TTC549 (cell line): ENCODE measurements around the gene SLC4A2.
A peak's percentile ranks its signal among the peaks of the same experiment; 100 is the strongest.

ENCODE experiments used
- FAIRE-seq: peaks from 2 replicates; lab custom pipeline; 2012; peaks lifted over from hg19 to GRCh38; lab: Jason Lieb, UNC

The SLC4A2 gene

DNA sequence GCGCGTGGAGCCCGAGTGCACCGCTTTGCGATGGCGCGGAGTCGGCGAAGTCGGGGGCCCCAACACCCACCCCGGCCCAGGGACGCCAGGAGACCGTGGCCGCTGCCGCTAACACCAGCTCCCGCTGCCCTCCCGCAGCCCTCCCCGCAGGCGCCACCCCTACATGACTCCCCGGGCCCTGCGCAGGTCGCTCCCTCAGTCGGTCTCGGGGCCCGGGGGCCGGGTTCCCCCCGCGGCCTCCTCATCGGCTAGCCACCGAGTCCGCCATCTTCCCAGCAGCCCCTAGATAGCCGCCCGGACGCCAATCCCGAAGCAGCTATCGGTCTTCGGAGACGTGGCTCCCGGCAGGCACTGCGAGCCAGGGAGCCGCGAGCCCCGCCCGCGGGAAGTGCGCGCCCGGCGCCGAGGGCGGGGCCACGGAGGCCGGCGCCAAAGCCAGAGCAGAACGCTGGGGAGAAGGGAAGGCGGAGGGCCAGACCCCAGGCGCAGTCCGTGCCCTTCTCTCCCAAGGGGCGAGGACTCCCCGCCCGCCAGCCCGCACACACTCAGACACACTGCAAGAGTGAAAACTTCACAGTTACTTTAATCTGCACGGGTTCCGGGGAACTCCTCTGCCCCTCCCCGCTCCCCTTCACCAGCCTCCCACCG is 21.3 kb downstream of the SLC4A2 start, which contains the start of gene FASTK:
TSS of gene FASTK (minus strand) at position 288 of the 648 bp plus-strand sequence. CDS start at position 245, 43 bp downstream.
- no peak for FAIRE-seq

DNA sequence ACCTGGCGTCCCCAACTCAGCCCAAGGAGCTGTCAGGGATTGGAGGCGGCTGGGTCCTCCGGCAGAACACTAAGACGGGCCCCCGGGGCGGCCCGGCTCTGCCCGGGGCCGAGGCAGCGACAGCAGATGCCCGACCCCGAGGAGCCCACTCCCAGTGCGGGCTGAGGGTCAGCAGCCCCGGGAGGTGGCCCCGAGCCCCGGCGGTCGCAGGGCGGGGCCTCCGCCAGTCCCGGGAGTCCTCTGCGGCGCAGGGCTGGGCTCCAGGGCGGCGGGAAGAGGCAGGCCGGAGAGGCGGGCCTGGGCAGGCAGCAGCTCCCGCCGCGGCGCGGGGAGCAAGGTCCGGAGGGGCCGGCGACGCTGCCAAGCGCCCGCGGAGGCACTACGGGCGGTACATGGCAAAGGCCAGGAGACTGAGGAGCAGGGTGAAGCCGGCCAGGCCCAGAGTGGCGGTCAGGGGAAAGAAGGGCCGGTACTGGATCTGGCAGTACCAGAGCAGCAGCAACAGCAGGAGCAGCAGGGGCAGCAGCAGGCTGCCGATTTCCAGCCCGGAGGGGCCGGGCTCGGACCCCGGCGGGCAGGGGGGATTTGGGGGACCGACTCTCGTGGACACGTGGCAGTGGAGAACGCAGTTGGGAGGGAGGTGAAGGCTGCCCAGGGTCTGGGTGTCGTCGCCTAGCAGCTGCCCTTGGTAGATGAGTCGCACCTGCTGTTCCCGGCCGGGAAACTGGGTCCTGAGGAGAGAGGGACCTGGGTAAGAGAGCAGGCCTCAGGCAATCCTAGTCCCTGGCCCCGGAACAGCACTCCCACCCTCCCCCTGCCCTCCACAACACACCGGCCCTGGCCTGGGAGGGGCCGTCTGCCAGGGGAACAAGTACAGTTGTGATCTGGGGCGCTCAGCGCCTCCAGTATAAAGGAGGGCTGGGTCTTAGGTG is 22.0 kb downstream of the SLC4A2 start:
- no peak for FAIRE-seq

DNA sequence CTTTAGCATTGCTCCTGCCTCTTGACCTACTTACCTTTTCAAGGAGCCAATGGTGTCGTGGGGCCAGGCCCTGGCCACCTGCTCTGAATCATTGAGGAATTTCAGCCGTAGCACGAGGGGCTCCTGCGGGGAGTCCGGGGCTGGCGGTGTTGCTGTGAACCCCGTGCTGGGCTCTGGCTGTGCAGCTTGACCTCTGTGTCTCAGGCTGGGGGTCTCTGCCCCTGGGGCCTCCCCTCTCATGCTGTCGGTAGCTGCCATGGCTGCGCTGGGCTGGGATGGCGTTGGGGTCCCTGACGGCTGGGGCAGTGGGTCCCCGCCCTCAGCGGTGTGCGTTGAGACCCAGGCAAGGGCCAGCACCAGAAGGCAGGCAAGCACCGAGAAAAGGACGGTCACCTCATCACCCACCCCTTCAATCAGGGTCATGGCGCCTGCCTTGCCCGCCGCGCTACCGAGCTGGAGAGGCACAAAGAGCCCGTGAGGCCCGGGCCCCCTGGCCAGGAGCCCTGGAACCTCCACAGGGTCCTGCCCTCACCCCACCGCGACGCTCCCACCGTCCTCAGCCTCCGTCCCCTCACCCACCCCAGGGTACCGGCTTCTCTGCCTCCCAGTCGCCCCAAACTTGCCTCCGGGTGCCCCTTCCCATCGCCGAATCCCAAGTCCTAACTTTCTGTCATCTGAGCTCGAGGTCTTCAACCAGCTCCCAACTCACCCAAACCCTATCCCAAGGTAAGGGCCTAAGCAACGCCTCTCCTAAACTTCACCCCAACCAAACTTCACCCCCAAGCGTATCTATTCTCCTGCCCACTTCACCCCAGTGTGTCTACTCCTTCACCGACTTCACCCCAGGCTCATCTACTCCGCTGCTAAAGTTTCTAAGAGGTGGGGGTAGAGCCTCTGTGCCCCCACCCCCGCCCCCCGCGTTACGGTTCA is 23.0 kb downstream of the SLC4A2 start:
- FAIRE-seq = no peak

DNA sequence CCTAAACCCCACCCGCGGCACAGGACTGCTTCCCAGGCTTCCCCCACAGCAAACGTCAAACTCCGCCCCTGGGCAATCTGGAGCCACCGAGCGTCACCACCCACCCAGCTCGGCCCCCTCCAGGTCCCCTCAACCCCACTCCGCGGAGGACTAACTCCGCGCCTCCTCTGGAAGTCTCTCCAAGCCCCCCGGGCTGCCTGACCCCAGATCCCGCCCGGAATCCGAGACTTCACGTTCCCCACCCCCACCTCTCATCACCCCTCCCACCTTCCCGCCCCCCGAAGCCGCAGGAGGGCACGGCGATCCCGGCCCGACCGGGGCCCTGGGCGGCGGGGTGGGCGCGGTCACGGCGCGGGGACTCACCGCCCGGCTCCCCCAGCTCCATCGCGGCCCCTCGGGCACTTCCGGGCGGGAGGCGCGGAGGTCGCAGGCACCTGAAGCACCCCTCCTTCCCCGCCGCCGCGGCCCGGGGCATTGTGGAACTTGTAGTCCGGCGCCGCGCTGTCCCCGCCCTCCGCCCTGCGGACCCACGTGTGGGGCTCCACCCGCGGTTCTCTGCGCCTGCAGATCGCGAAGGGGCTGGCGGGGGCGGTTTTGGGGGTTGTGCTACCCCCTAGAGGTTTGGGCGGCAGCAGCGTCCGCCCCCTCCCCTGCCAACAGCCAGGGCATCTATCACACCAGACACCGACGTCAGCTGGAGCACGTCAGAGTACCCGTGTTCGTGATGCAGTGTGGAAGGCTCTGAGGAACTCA is 23.9 kb downstream of the SLC4A2 start, which contains the start of gene TMUB1:
TSS of gene TMUB1 (minus strand) at position 423 of the 753 bp plus-strand sequence. CDS start 930 bp downstream, outside the sequence.
- FAIRE-seq = no peak

DNA sequence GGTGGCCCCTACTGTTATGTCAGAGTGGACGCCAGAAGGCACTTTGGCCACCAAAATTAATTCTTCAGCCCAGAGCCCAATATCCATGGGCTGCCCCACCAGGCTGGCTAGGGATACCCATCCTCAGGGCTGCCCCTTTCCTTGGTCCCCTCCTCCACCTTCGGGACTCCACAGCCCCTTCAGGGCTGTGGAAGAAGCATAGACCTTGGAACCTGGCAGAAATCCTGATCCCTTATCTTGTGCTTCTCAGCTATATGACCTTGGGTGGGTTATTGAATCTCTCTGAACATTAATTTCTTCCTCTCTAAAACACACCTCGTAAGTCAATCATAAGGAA is 24.4 kb downstream of the SLC4A2 start:
- FAIRE-seq = no peak

DNA sequence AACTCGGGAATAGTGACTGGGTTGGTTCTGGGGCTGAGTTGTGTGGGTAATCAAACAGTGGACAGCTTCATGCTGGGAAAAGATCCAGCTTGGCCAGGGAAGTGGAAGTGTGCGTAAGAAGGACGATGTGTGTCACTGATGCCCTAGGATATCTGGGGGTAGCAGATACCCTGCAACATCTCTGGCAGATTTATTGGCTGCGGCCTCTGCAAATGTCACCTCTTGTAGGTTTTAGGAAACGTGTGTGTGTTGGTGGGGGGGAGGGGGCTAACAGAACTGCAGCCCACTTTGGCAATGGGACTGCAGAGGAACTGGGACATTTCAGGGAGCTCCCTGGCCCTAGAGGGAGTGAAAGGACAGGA is 25.9 kb downstream of the SLC4A2 start:
- FAIRE-seq = no peak

DNA sequence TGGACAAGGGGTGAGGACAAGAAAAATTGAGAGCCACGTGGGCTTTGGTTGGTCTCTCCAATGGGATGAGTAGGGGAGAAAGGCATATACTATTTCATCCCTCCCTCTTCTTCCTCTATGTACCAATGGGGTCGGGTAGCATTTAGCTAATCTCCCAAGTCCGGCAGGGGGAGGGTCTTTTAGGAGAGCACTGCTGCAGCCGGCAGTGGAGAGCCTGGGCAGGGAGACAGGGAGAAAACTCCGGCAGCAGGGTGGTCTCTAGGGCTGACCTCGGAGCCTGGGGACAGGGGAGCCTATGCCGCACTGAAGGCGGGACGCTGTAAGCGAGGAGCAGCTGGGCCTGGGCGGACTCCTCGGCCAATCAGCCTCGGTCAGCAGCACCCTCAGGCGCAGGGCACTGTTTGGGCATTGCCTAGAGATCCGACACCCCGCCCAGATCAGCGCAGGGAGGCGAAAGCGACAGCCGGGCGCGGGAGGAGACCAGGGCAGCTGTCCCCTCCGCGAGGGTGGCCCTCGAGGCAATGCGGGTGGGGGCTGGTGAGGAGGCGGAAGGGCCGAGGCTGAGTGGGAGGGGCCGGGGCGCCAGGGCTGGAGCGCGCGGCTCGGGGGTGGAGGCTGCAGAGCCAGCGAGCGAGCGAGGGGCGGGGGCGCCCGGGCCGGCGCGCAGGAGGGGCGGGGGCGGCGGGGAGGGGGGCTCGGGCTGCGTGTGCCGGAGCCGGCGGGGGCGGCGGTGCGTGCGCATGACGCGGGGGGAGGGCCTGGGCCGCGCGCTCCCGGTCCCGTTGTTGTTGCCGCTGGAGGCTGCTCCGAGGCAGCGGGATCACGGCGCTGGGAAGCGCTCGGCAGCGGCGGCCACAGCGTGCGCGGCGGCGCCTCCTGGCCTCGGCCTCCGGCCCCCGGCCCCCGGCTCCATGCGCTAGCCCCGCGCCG is 26.6 kb downstream of the SLC4A2 start, which contains the start of gene AGAP3:
TSS of gene AGAP3 (plus strand) at position 785 of the 930 bp plus-strand sequence. CDS start 267 bp downstream, outside the sequence.
- peak; percentile 66 for FAIRE-seq

DNA sequence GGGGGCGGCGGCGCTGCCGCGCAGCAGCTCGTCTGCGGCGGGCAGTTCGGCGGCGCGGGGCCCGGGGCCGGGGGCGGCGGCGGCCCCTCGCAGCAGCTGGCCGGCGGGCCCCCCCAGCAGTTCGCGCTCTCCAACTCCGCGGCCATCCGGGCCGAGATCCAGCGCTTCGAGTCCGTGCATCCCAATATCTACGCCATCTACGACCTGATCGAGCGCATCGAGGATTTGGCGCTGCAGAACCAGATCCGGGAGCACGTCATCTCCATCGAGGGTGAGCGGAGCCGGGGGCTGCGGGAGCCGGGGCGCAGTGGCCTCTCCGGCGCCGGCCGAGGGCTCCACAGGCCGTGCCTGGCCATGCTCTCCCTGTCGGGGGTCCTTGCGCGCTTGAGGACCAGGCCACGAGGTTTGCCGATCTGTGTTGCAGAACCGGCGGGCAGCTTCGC is 27.4 kb downstream of the SLC4A2 start:
- no peak for FAIRE-seq

DNA sequence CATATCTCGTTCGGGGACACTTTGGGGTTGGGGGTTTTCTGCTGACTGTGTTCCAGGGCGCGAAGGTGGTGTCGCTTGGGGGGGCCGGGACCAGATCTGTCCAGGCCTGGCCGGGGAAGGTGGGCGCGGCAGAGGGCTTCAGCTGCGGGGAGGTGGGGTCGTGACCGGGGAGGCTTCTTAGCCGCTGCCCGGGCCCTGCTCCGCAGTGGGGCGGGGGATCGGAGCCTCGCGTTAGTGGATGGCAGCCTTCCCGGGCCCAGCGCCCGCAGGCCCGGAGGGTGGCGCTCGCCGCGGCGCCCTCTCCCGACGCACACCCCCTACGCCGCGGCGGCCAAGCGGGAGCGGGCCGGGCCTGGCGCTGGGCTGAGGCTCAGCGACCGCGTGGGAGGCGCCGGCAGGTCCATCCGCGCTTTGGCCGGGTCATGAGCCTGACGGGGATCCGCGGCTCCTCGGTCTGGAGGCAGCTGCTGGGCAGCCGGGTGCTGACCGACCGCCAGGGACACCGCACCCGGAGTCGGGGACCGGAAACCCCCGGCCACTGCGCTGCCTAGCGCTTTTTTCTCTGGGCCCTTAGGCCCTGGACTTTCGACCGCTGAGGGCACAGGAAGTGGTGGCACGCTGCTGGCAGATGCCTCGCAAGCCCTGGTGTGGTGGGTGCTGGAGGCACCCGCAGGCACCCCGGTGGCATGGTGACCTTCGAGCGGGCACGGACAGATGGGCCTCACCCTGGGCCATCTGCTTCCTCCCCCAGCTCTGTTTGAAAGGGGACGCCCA is 28.0 kb downstream of the SLC4A2 start:
- no peak for FAIRE-seq

DNA sequence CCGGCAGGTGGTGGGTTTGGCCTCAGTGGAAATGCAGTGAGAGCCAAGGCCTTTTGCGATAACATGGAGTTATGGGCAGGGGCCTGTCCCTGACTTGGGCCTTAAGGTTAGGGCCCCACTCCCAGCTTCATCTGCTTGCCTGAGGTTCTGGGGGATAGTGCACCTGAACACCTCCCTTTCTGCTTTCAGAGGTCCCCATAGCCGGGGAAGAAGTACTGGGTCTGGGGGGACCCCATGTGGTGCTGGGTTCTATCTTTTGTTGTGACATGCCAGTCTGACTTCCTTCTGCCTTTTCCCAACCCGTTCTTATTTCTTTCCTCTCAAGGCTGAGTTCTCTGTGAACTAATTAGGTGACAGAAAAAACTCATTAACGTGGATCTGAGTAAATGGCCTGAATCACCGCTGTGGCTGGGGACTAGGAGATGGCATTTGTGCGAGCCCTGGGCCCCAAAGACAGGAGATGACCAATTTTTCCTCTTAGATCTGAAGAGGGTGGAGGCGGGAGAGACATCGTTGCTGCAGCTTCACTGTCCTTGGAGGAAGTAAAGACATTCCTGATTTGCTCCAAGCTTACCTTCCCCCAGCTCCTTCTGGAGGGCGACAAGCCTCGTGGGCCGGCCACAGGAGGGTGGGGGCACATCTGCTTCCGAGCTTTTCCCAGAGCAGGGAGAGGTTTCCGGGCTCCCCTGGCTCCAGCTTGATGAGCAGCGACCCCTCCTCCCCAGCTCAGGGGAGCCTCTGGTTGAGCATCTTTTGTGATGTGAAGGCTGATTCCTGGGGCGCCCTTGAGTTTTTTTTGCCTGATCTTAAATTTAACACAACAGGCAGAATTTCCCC is 28.8 kb downstream of the SLC4A2 start:
- no peak for FAIRE-seq

DNA sequence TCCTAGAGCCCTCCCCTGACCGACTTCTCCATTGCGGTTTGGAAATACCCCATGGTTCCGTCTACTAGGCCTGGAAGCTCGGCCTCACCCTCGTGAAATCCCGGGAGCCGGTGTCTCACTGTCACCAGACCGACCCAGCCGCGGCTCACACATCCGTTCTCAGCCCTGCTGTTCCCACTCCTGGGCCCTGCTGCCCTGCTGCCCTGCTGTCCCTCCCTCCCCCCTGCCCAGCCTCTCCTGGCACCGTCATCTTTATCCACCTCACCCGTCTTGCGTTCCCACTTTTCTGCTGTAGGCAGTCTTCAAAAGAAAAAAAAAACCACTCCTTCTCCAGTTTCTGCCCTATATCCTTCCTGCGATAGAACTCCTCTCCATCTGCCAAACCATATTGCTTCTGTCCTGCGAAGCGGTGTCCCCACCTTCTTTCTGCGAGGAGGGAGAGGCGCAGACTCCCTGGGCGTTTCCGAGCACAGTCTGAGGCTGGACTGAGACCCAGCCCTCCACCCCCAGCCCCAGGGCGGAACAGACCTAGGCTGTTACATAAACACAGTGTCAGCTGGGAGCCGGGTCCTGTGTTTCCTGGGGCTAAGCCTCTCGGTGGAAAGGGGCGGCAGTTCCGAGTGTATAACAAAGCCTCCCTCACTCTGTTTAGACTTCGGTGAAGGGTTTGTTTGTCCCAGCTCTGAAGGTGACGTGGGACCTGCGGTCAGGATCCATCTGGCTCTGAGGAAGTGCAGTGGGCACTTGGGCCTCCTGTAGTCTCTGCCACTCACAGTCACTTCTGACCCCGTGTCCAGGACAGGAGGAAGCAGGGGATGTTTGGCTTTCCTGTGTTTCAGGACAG is 29.7 kb downstream of the SLC4A2 start:
- no peak for FAIRE-seq

DNA sequence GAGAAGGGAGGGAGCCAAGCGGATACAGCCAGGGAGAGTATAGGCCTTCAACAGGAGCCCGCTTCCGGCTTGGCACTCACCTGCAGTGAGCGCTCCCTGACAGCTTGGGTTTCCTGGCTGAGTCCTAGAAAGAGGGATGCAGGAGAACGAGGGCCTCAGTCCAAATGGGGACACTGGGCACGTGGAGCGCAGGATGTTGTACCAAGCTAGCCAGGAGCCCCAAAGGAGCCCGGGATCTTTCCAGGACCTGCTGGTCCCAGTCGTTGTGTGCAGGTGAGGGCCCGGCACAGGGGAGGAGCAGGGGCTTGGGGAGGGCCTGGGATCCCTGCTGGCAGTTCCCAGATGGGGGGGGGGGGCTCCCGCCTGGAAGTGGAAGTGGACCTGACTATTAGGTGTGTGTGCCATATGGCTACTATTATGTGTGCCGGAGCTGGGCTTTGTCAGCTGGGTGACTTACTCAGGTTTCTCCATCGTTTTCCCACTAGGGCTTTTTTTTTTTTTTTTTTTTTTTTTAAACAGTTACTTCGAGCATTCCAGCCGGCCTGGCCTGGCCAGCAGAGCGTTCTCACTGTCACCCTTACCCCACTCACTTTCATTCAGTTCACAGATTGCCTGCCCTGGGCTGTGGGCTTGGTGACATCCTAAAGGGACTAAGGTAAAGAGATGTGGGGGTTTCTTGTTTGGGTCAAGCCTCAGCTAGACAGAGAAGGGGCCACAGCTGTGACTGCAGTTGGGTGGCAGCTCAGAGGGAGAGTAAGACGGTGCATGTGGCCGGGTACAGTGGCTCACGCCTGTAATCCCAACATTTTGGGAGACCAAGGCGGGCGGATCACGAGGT is 30.7 kb downstream of the SLC4A2 start:
- FAIRE-seq = no peak

DNA sequence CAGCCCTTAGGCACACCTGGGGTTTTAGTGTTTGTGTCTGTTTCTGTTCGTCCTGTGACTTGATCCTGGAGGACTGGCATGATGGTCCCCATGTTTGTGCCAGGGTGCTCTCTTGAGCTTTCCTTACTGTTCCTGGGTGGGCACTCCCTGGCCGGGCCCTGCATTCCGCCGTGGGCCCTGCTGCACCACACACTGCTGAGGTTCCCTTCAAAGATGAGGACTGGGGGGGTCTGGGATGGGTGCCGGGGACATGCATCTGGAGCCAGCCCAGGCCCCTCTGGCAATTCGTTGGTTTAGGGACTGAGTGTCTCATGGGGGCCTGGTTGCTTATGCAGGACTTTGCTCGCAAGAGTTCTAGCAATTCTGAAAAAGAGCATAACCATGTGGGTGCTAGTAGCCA is 31.6 kb downstream of the SLC4A2 start:
- no peak for FAIRE-seq

DNA sequence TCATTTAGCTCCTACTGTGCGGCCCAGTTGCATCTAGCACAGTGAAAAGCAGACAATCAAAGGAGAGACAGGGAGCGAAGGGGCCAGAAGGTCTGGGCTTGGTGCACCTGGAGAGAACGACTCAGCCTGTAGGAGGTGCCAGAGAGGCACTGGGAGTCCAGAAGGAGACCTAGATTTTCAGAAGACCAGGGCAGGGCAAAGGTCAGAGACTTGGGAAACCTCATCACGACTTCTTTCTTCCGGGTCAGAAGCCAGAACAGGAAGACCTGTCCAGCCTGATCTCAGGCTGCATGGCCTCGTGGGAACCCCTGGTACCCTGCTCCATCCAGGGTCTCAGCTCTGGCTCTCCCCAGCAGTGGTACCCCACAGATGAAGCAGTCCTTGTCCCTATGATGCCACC is 32.0 kb downstream of the SLC4A2 start:
- FAIRE-seq = no peak

DNA sequence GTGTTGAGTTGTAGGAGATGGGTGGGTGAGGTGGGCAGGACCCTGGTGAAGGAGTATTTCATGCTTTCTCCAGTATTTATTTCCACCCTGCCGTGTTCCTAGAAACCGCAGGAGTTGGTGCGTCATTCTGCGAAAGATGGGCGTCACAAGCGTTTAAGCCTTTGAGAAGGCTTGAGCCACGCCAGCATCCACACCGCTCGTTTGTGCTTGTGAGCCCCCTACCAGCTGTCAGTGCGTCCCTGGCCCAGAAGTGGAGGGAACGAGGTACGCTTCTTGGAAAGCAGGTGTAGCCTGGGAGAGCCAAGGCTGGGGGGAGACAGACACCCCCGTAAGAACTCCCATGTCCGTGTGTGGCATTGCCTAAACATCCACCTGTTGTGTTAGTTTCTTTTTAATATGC is 32.6 kb downstream of the SLC4A2 start:
- FAIRE-seq = no peak

DNA sequence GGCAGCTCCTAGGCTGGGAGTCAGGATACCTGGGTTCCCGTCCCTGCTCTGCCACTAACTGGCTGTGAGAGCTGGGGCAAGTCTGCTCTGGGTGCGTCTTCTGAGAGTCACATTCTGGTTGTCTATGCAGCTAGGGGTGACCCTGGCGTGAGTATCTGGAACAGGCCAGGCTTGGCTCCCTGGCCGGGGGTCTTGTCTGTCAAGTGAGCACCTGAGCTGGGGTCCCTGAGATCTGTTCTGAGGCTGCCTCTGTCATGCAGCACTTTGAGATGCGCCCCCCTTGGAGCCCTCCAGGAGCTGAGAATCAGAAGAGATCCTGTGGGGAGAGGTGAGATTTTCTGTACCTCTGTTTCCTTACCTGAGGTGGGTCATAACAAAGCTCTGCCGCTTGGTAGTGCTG is 34.4 kb downstream of the SLC4A2 start:
- FAIRE-seq = no peak

DNA sequence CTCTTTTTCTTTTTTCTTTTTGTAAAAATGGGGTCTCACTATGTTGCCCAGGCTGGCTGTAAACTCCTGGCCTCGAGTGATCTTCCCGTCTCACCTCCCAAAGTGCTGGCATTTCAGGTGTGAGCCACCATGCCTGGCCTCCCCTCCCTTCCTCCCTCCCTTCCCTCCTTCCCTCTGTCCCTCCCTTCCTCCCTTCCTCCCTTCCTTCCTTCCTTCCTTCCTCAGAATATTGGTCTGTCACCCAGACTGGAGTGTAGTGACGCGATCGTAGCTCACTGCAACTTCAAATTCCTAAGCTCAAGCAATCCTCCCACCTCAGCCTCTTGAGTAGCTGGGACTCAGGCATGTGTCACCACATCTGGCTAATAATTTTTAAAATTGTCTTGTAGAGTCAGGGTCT is 35.3 kb downstream of the SLC4A2 start:
- FAIRE-seq = no peak
